Ovary (tissue), 9 donors: Measurements from ENCODE around the gene LRRC27. TPM values are rescaled to one million over a fixed set of nuclear protein-coding genes. Genes with fewer than 3 reads are reported as not detected.

Experiments
- DNase-seq, 5 donors: peaks; one replicate each; pipeline ENCODE4 v3.0.0-alpha.2; 2019 to 2020
- H3K27ac ChIP-seq, 2 donors: fragments of 200-600 bp; one replicate each; pipeline versions ENCODE4 v1.5.1 to v1.8.0; 2019 to 2022
- H3K27me3 ChIP-seq: fragments of 200-600 bp; one replicate; pipeline ENCODE4 v1.8.0; 2022
- H3K36me3 ChIP-seq: fragments of 200-600 bp; sonication (generic); one replicate; pipeline ENCODE4 v1.5.1; 2019
- H3K4me1 ChIP-seq: one replicate; pipeline ENCODE4 v1.8.1; 2013; ENCODE audit warnings: mild to moderate bottlenecking, moderate library complexity; ENCODE audit not compliant: insufficient read depth
- H3K4me3 ChIP-seq: fragments of 200-600 bp; sonication (generic); one replicate; pipeline ENCODE4 v1.5.1; 2017
- H3K9me3 ChIP-seq, 2 donors: fragments of 200-600 bp in 1 of 2; sonication (generic) in 1 of 2; one replicate each; pipeline versions ENCODE4 v1.5.1 to v1.8.1; 2013 to 2019; ENCODE audit warnings: mild to moderate bottlenecking in 1 of 2, moderate library complexity in 1 of 2
- EP300 ChIP-seq: sonication (generic); formaldehyde crosslinking; IDR thresholded peaks from one replicate; pipeline ENCODE4 v1.6.1; 2017; ENCODE audit warnings: antibody characterized with exemption
- POLR2A ChIP-seq: fragments of 450-650 bp; IDR thresholded peaks from one replicate; pipeline ENCODE4 v1.6.1; 2017; ENCODE audit warnings: antibody characterized with exemption, mild to moderate bottlenecking, moderate library complexity
- WGBS, 3 donors: extraction: QIAGEN DNeasy Blood & Tissue Kit in 1 of 3; methylation state at CpG; one replicate each; pipeline versions ENCODE4 v1.1.5 to v1.1.7; 2013 to 2017; 5-methylcytosine and 5-hydroxymethylcytosine counted together
- intact Hi-C, 4 donors: fragments of 100-400 bp; cut with DNase I; formaldehyde crosslinking; loops; one replicate each; pipeline versions ENCODE4 v1.11.0 to v1.15.1; 2022 to 2023
- polyA plus RNA-seq, 2 donors: library from polyadenylated mRNA; stranded (reverse); fragments of 200-250 nt in 1 of 2; fragments of 350-450 nt in 1 of 2; fragmentation: Illumina TruSeq in 1 of 2; extraction: RNeasy Lipid Tissue Mini Kit (QIAGEN cat#74804) in 1 of 2; gene quantifications; one replicate each; pipeline ENCODE4 v1.2.3, GENCODE V29; 2013 to 2014
- total RNA-seq, 7 donors: library from RNA; depleted of rRNA in 2 of 7; stranded (reverse); fragments of >200 nt in 2 of 7; fragmentation: NEBNext Ultra II Directional in 3 of 7; extraction: Animal tissue kit (Norgen Biotek cat#: 25700) in 3 of 7; gene quantifications; one replicate each; pipeline versions ENCODE4 v1.1.0 to v1.2.4, GENCODE V29; 2016 to 2023
- TF ChIP-seq, protein P1 (sequence below), 3 donors: fragments of 450-650 bp in 2 of 3; fragments of 200-600 bp in 1 of 3; IDR thresholded peaks; one replicate each; pipeline versions ENCODE4 v1.5.1 to v1.8.0; 2016 to 2022; ENCODE audit warnings: antibody characterized with exemption in 3 of 3, mild to moderate bottlenecking in 1 of 3
- donor health status: DM: no; HTN: no; CAD: no; lungs with moderate emphysema.
- donor health status: DM: no; HTN: no; CAD: no.
- donor health status: Bipolar disorder and iron deficiency.
- donor health status: DM: yes; HTN: yes; CAD: no.
- donor health status: DM: no; HTN: no; CAD: no.
- donor health status: DM: yes; HTN: yes; CAD: no.

The LRRC27 gene
- total and polyA plus RNA-seq, 9 donors: 7.4 to 12.3 (median 9.3) TPM

DNA sequence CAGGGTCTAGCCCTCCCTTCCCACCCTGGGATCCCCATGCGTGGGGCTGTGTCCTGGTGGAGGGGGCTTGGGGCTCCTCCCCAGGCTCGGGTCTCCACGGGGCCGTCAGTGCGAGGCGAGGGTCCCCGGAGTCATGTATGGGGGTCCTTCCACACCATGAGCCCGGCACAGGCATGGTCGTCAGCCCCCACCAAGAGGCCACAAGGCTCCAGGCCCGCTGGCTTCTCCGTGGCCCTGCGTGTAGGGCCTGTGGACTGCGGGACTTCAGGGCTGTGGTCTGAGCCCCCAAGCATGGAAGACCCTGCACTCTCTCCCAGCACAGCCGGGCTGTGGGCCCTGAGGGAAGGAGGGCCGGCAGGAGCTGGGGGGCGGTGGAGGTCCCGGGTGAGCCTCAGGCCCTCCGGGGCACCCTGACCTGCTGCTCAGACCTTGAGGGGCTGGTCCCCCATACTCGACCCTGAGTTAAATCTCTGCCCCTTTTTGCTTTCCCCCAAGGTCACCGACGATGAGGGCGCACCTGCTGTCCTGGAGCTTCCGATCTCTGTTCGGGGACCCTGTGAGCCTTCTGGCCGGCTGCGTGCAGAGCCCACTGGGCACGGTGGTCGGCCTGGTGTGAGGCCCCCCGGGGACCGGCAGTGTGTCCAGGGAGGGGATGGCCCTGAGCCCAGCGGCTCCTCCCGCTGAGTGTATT, 84.7 kb downstream of the LRRC27 start:
- Histone ChIP-seq H3K36me3 (no peaks in the 10 kb centered on the region), H3K4me1 (peaks cover 25% of the 10 kb centered on the region), H3K9me3 (no peaks in the 10 kb centered on the region), H3K27me3 (no peaks in the 10 kb centered on the region), H3K27ac (no peak overlapping the region), H3K4me3 (no peak overlapping the region)
- TF ChIP-seq POLR2A (no peak), EP300 (no peak)
- TF ChIP-seq, protein P1, sequence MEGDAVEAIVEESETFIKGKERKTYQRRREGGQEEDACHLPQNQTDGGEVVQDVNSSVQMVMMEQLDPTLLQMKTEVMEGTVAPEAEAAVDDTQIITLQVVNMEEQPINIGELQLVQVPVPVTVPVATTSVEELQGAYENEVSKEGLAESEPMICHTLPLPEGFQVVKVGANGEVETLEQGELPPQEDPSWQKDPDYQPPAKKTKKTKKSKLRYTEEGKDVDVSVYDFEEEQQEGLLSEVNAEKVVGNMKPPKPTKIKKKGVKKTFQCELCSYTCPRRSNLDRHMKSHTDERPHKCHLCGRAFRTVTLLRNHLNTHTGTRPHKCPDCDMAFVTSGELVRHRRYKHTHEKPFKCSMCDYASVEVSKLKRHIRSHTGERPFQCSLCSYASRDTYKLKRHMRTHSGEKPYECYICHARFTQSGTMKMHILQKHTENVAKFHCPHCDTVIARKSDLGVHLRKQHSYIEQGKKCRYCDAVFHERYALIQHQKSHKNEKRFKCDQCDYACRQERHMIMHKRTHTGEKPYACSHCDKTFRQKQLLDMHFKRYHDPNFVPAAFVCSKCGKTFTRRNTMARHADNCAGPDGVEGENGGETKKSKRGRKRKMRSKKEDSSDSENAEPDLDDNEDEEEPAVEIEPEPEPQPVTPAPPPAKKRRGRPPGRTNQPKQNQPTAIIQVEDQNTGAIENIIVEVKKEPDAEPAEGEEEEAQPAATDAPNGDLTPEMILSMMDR (IDR thresholded peaks at IDR 0.05): no peak
- DNase-seq: no peak
- intact Hi-C loops: no loop called here
- 82 to 89% (median 87%) methylated on average over 27 to 32 of the region's 32 CpGs for WGBS, 3 donors

GRCh38 chr10:132417257-132417910, 85.4 kb downstream of the LRRC27 start:
- DNase-seq: no peak
- Histone ChIP-seq H3K36me3 (no peaks in the 10 kb centered on the region), H3K27me3 (no peaks in the 10 kb centered on the region), H3K9me3 (no peaks in the 10 kb centered on the region), H3K27ac (no peak overlapping the region), H3K4me3 (no peak overlapping the region), H3K4me1 (peaks cover 24% of the 10 kb centered on the region)
- intact Hi-C loops: no loop called here
- TF ChIP-seq EP300 (no peak), POLR2A (no peak)
- TF ChIP-seq, protein P1 (IDR thresholded peaks at IDR 0.05): no peak
- WGBS, 3 donors: 86 to 91% (median 91%) methylated on average over 26 of the region's 26 CpGs

DNA sequence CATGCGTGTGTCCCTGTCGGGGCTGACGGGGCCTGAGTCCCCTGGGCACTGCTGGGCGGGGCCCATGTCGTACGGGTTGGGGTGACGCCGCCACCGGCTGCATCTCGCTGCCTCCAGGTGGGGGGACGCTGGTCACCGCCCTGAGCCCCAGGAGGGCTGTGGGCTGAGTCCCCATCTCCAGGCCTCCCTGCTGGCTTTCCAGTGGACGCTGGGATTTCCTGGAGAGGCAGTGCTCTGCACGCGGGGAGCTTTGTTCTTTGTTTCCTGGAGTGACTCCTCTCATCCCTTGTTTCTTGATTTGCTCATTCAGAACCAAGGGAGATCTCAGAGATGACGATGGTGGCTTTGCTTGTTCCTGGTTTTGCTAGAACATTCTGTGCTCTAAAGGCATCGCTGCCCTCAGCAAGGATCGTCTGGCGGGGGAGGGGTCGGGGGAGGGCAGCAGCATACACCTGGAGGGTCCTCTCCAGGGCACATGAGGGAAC, 86.0 kb downstream of the LRRC27 start:
- no peaks in the 10 kb centered on the region for H3K9me3 ChIP-seq
- WGBS, 3 donors: 77 to 88% (median 85%) methylated on average over 20 of the region's 20 CpGs
- H3K27ac ChIP-seq: no peak overlapping the region
- TF ChIP-seq POLR2A (no peak), EP300 (no peak)
- TF ChIP-seq, protein P1 (IDR thresholded peaks at IDR 0.05): no peak
- no peak overlapping the region for H3K4me3 ChIP-seq
- no peaks in the 10 kb centered on the region for H3K27me3 ChIP-seq
- intact Hi-C loops: no loop called here
- no peaks in the 10 kb centered on the region for H3K36me3 ChIP-seq
- DNase-seq: no peak
- H3K4me1 ChIP-seq: peaks cover 20% of the 10 kb centered on the region

DNA sequence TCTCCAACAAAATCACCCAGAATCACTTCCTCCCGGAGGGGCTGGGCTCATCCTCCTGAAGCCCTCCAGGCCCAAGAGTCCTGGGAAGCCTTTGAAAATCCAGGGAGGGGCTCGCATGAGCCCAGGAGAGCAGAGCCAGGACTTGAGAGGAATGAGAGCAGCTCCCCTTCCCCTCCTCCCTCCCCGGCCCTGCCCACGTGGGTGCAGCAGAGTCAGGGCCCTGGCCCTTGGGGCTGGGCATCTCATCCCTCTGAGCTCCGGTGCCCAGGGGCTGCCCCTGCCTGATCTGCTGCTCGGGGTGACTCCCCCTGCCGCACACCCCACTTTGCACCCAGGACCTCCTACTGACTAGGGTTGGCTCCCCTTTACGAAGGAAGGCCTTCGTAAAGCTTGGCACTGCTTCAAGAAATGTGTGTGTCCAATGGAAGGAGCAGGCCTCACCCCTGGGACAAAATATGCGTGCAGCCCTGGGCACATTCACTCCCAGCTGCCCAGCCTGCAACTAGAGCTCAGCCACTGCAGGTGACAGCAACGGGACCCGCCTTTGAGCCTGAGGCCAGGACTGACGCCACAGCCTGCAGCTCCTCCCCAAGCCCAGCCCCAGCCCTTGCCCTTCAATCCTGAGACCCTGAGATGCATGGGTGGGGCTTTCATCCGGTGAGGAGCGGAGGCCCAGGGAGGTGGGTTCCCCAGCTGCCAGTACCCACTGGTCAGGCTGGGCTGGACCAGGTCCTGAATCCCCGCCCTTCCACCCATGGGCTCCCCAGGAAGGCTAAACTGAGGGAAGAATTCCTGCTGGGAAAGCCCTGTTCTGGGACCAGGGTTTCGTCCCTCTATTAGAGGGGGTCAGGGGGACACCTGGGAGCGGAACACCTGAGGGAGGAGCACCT, 86.8 kb downstream of the LRRC27 start:
- 66 to 69% (median 67%) methylated on average over 15 to 18 of the region's 18 CpGs for WGBS, 3 donors
- TF ChIP-seq EP300 (no peak), POLR2A (no peak)
- TF ChIP-seq, protein P1 (IDR thresholded peaks at IDR 0.05): no peak
- H3K36me3 ChIP-seq: no peaks in the 10 kb centered on the region
- DNase-seq: no peak
- H3K4me1 ChIP-seq: peaks cover 20% of the 10 kb centered on the region
- no peak overlapping the region for H3K27ac ChIP-seq
- intact Hi-C loops: no loop called here
- no peaks in the 10 kb centered on the region for H3K9me3 ChIP-seq
- H3K4me3 ChIP-seq: no peak overlapping the region
- no peaks in the 10 kb centered on the region for H3K27me3 ChIP-seq
